Skin of body (tissue), 1 donor: Measurements from ENCODE around the gene PRAMEF12. TPM values are rescaled to one million over a fixed set of nuclear protein-coding genes. Genes with fewer than 3 reads are reported as not detected.

Experiments used
- total RNA-seq: library from RNA; depleted of rRNA; stranded (reverse); fragments of >200 nt; gene quantifications from one replicate; pipeline ENCODE4 v1.2.3, GENCODE V29; 2014

Gene PRAMEF12
- total RNA-seq, 1 donor from 2014 or later, result not detected

Other genes with a start within 250 kb of the PRAMEF12 start
- 31.5 TPM for gene DHRS3, start 155.5 kb upstream of the PRAMEF12 start, total RNA-seq
- gene AADACL4, start 129.7 kb upstream of the PRAMEF12 start, total RNA-seq, result 0.79 TPM
- 6.1 TPM for gene AADACL3, start 57.6 kb upstream of the PRAMEF12 start, total RNA-seq
- gene CFAP107, start 27.5 kb upstream of the PRAMEF12 start, total RNA-seq, result not detected
- gene PRAMEF1, start 17.7 kb downstream of the PRAMEF12 start, total RNA-seq, result not detected
- gene PRAMEF11, start 57.7 kb downstream of the PRAMEF12 start, total RNA-seq, result not detected
- gene HNRNPCL1, start 75.0 kb downstream of the PRAMEF12 start, total RNA-seq, result not detected
- gene PRAMEF2, start 83.3 kb downstream of the PRAMEF12 start, total RNA-seq, result not detected
- gene PRAMEF4, start 112.5 kb downstream of the PRAMEF12 start, total RNA-seq, result not detected
- not detected for gene PRAMEF10, start 124.5 kb downstream of the PRAMEF12 start, total RNA-seq
- gene PRAMEF7, start 142.9 kb downstream of the PRAMEF12 start, total RNA-seq, result not detected
- gene PRAMEF6, start 173.8 kb downstream of the PRAMEF12 start, total RNA-seq, result not detected